Measurements from ENCODE around the gene PLVAP.

PLVAP gene

DNA sequence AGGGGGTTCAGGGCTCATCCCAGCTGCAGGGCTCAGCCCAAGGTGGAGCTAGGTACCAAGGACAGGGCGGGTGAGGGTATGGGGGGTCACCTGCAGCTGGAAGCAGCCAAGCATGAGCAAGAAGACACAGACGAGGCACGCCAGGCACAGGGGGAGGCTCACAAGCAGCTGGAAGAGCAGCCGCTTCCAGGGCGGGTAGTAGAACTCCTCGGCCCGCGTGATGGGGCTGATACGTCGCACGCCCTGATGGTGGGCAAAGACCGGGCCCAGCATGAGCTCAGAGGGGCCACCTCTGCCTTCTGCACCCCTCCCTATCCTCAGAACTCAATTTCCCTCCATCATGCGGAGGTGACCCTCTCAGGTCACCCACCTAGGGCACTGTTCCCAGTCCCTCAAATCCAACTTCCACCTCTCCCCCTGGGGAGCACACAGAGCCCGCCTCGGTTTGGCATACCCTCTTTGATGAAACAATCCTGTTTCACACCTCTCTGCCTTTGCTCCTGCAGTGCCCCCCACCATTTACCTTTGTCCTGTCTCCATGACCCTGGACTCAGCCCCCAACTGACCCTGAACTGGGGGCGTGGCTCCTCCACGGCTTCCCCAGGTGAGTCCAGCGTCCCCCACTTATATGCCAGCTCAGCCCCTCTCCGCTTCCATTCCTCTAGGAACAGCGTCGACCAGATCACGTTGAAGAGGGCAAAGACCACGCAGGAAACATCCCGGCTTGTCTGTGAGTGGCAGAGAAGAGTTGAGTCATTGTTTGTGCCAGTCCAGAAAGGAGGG is 46.7 kb downstream of the PLVAP start:
- in situ Hi-C loops (cut with HindIII; ENCODE audit: low sequenced_read_pairs) = no loop called here
- TF ChIP-seq, protein P1, sequence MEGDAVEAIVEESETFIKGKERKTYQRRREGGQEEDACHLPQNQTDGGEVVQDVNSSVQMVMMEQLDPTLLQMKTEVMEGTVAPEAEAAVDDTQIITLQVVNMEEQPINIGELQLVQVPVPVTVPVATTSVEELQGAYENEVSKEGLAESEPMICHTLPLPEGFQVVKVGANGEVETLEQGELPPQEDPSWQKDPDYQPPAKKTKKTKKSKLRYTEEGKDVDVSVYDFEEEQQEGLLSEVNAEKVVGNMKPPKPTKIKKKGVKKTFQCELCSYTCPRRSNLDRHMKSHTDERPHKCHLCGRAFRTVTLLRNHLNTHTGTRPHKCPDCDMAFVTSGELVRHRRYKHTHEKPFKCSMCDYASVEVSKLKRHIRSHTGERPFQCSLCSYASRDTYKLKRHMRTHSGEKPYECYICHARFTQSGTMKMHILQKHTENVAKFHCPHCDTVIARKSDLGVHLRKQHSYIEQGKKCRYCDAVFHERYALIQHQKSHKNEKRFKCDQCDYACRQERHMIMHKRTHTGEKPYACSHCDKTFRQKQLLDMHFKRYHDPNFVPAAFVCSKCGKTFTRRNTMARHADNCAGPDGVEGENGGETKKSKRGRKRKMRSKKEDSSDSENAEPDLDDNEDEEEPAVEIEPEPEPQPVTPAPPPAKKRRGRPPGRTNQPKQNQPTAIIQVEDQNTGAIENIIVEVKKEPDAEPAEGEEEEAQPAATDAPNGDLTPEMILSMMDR (IDR thresholded peaks at IDR 0.05; ENCODE audit: low read depth, low read length, missing control alignments) = no peak
- H3K4me3 ChIP-seq (ENCODE audit: low read depth, low read length) = no peak overlapping the region
- DNase-seq (ENCODE audit: low read depth) = no peak

DNA sequence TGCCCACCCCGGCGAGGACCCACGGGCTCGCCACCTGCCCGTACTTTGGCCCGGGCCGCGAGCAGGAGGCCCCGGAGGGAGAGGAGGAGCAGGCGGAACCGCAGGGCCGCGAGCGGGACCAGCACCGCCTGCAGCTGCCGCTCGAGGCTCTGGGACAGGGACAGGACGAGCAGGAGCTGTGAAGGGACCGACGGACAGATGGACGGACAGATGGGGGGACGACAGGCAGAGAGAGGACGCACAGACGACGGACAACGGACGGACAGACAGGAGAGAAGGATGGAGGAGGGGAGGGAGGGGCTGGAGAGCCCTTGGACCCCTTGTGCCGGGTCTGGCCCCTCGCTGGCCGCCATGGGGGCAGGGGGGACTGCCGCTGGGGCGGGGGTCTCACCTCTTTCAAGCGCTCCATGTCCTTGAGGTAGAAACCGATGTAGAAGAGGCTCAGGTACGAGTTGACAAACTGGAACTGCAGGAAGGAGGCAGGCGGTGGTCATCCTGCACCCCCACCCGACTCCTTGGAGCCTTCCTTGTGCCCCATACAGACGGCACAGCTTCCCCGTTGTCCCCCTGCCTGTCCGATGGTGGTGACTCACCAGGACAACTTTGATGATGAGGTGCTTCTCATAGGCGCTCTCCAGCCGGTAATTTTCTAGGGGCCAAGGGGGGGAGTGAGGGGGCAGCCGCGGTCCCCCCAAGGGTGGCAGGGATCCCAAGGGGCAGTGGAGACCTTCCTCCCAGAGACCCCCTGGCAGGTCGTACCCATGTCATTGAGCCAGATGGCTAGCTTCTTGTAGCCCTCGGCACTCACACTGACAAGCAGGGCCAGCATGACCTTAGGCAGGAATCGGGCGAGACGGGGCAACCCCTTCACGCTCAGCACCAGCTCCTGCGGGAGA is 47.5 kb downstream of the PLVAP start:
- DNase-seq (ENCODE audit: low read depth) = no peak
- TF ChIP-seq, protein P1 (IDR thresholded peaks at IDR 0.05; ENCODE audit: low read depth, low read length, missing control alignments) = no peak
- in situ Hi-C loops (cut with HindIII; ENCODE audit: low sequenced_read_pairs) = no loop called here
- no peak overlapping the region for H3K4me3 ChIP-seq (ENCODE audit: low read depth, low read length)

DNA sequence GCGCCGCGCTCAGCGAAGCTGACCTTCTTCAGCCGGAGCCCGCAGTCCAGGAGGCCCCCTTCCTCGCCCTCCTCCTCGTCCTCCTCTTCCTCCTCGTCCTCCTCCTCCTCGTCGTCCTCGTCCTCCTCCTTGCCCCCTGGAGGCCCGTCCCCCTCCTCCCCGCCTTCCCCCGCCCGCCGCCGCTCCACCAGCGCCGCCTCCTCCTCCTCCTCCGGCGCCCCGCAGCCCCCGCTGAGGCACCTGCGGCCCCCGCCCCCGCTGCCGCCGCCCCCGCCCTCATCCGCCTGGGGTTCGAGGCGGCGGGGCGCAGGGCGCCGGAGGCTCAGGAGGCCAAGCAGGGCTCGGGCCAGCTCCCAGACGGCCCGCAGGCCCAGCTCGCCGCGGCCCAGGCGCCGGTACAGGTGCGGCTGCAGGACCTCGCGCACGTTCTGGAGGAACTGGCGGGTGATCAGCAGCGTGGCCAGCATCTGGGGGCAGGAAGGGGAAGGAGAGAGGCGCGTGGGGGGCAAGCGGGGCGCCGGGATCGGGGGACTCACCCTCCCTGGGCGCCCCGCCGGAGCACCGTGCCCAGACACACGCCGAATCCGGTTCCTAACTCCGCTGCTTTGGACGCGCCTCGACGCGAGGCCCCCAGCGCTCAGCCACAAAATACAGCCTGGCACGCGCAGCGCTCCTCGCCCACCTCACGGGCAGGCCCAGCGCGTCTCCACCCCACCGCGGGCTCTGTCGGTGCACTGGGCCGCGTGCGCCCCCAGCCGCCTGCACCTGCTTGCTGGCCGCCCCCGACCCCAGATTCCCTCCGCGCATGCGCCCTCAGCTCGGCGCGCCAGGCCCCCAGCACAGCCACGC is 48.4 kb downstream of the PLVAP start:
- no peak overlapping the region for H3K4me3 ChIP-seq (ENCODE audit: low read depth, low read length)
- in situ Hi-C loops (cut with HindIII; ENCODE audit: low sequenced_read_pairs) = no loop called here
- no peak for DNase-seq (ENCODE audit: low read depth)
- TF ChIP-seq, protein P1 (IDR thresholded peaks at IDR 0.05; ENCODE audit: low read depth, low read length, missing control alignments) = no peak

DNA sequence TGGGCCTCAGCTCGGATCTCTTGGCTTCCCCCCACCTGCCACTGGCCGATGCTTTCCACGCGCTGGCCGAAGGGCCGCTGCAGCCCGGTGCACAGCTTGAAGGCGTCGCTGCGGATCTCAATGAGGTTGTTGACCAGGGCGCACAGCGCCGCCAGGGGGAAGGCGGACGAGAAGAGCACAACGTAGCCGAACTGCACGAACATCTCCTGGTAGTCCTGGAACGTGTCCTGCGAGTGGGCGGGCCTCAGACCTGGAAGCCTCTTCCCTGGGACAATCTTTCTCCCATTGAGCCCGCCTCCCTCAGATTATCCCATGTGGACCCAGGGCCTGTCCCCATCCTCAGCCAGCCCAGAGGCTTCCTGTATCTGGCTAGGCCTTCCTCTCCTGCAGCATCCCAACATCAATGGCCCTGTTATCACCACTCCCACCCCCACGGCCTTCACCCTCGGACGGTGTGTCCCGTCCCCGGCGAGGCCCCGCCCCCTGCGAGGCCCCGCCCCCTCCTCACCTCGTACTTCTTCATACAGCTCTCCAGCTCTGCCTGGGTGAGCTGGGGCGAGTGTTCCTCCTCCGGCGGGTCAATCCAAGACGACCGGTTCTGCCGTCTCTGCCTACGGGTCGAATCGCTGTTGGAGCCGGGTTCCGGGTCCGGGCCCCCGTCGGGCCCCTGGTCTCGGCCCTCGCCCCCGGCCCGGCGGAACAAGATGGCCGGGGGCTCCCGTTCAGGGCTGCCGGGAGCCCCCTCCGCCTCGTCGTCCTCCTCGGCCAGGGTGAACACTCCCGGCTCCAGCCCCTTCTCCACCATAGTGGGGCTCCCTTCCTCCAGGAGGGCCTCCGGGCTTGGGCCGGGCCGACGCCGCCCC is 49.3 kb downstream of the PLVAP start:
- TF ChIP-seq, protein P1 (IDR thresholded peaks at IDR 0.05; ENCODE audit: low read depth, low read length, missing control alignments) = no peak
- no peak overlapping the region for H3K4me3 ChIP-seq (ENCODE audit: low read depth, low read length)
- DNase-seq (ENCODE audit: low read depth) = no peak
- in situ Hi-C loops (cut with HindIII; ENCODE audit: low sequenced_read_pairs) = no loop called here

DNA sequence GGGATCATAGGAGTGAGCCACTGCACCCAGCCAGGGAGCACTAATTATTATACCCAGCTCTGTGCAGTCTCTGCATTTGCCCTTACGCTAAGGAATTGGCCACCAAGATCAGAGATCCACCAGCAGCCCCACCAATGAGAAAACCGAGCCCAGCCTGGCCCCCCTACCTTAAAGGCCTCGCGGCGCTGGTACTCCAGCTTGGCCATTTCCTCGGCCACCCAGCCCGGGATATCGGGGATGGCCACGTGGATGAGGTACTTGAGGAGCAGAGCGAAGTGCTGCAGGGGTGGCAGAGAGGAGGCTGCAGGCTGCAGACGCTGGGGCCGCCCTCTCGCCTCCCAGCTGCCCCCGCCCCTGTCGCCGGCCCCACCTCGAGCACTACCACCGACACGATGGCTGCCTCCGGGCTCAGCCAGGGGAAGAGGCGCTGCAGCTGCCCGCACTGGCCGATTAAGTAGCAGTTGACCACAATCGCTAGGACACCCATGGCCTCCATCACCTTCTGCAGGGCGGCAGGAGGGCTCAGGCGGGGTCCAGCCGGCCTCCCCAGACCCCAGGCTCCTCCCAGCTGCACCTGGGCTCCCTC is 50.0 kb downstream of the PLVAP start:
- no peak overlapping the region for H3K4me3 ChIP-seq (ENCODE audit: low read depth, low read length)
- in situ Hi-C loops (cut with HindIII; ENCODE audit: low sequenced_read_pairs) = no loop called here
- TF ChIP-seq, protein P1 (IDR thresholded peaks at IDR 0.05; ENCODE audit: low read depth, low read length, missing control alignments) = no peak
- DNase-seq (ENCODE audit: low read depth) = no peak
